H9 (cell line): Measurements from ENCODE around the gene MCRIP2. TPM values are rescaled to one million over a fixed set of nuclear protein-coding genes. Genes with fewer than 3 reads are reported as not detected.

ENCODE experiments used
- DNase-seq: peaks from one replicate; pipeline ENCODE4 v3.0.0-alpha.2; 2017
- H2AFZ ChIP-seq: one replicate; pipeline ENCODE4 v1.6.1; 2013; ENCODE audit warnings: mild to moderate bottlenecking, low read length, control low read depth, moderate library complexity
- H2AK5ac ChIP-seq: 2 replicates; pipeline ENCODE4 v1.6.1; 2013; ENCODE audit warnings: low read length, control low read depth, mixed read lengths; ENCODE audit not compliant: insufficient read length
- H2BK120ac ChIP-seq: one replicate; pipeline ENCODE4 v1.6.1; 2013; ENCODE audit warnings: low read depth, mild to moderate bottlenecking, low read length, control low read depth, inconsistent platforms; ENCODE audit not compliant: poor library complexity, severe bottlenecking
- H2BK12ac ChIP-seq: 2 replicates; pipeline ENCODE4 v1.6.1; 2013; ENCODE audit warnings: low read length, control low read depth, mixed read lengths, low read depth; ENCODE audit not compliant: insufficient read length
- H2BK15ac ChIP-seq: 2 replicates; pipeline ENCODE4 v1.6.1; 2013; ENCODE audit warnings: low read depth, low read length, control low read depth
- H2BK20ac ChIP-seq: one replicate; pipeline ENCODE4 v1.6.1; 2013; ENCODE audit warnings: low read depth, mild to moderate bottlenecking, low read length, control low read depth, inconsistent platforms; ENCODE audit not compliant: poor library complexity, severe bottlenecking
- H2BK5ac ChIP-seq: 2 replicates; pipeline ENCODE4 v1.6.1; 2013; ENCODE audit warnings: low read length, control low read depth, mixed read lengths; ENCODE audit not compliant: insufficient read length
- H3K14ac ChIP-seq: 2 replicates; pipeline ENCODE4 v1.6.1; 2013; ENCODE audit warnings: low read length, control low read depth; ENCODE audit not compliant: insufficient read depth
- H3K18ac ChIP-seq: 2 replicates; pipeline ENCODE4 v1.6.1; 2013; ENCODE audit warnings: low read depth, mild to moderate bottlenecking, mixed read lengths, low read length, control low read depth; ENCODE audit not compliant: insufficient read length
- H3K23ac ChIP-seq: 2 replicates; pipeline ENCODE4 v1.6.1; 2013; ENCODE audit warnings: low read length, control low read depth, mixed read lengths, low read depth; ENCODE audit not compliant: insufficient read length
- H3K23me2 ChIP-seq: 2 replicates; pipeline ENCODE4 v1.6.1; 2013; ENCODE audit warnings: low read depth, mild to moderate bottlenecking, mixed read lengths, low read length, control low read depth; ENCODE audit not compliant: insufficient read length, poor library complexity, severe bottlenecking
- H3K27ac ChIP-seq: 2 replicates; pipeline ENCODE4 v1.5.1; 2013; ENCODE audit warnings: low read length, control low read depth, mixed read lengths, low read depth; ENCODE audit not compliant: insufficient read length
- H3K27me3 ChIP-seq: 2 replicates; pipeline ENCODE4 v1.6.1; 2013; ENCODE audit warnings: low read length, control low read depth, inconsistent platforms; ENCODE audit not compliant: insufficient read depth
- H3K4ac ChIP-seq: 2 replicates; pipeline ENCODE4 v1.6.1; 2013; ENCODE audit warnings: low read depth, mild to moderate bottlenecking, control low read depth, inconsistent platforms, low read length, moderate library complexity
- H3K4me1 ChIP-seq: 2 replicates; pipeline ENCODE4 v1.6.1; 2013; ENCODE audit warnings: low read length, control low read depth, inconsistent platforms; ENCODE audit not compliant: insufficient read depth
- H3K4me2 ChIP-seq: 2 replicates; pipeline ENCODE4 v1.6.1; 2013; ENCODE audit warnings: low read length, control low read depth, mixed read lengths; ENCODE audit not compliant: insufficient read length, insufficient read depth
- H3K56ac ChIP-seq: 2 replicates; pipeline ENCODE4 v1.6.1; 2013; ENCODE audit warnings: low read depth, mild to moderate bottlenecking, mixed read lengths, low read length, control low read depth; ENCODE audit not compliant: insufficient read length
- H3K79me1 ChIP-seq: 2 replicates; pipeline ENCODE4 v1.6.1; 2013; ENCODE audit warnings: low read depth, mild to moderate bottlenecking, moderate library complexity, low read length, control low read depth, inconsistent platforms; ENCODE audit not compliant: insufficient read depth, poor library complexity, severe bottlenecking
- H3K79me2 ChIP-seq: 2 replicates; pipeline ENCODE4 v1.6.1; 2013; ENCODE audit warnings: low read length, control low read depth, inconsistent platforms; ENCODE audit not compliant: insufficient read depth
- H3K9ac ChIP-seq: 2 replicates; pipeline ENCODE4 v1.6.1; 2013; ENCODE audit warnings: low read length, control low read depth, mixed read lengths; ENCODE audit not compliant: insufficient read length; ENCODE audit errors: extremely low read depth
- H3K9me3 ChIP-seq: one replicate; pipeline ENCODE4 v1.6.1; 2013; ENCODE audit warnings: low read depth, low read length, inconsistent platforms; ENCODE audit not compliant: control insufficient read depth
- H3T11ph ChIP-seq: one replicate; pipeline ENCODE4 v1.6.1; 2013; ENCODE audit warnings: mild to moderate bottlenecking, low read length, control low read depth, inconsistent platforms
- H4K20me1 ChIP-seq: one replicate; pipeline ENCODE4 v1.6.1; 2013; ENCODE audit not compliant: control insufficient read depth, insufficient read length, insufficient read depth
- H4K5ac ChIP-seq: 2 replicates; pipeline ENCODE4 v1.6.1; 2013; ENCODE audit warnings: low read depth, mild to moderate bottlenecking, mixed read lengths, low read length, control low read depth; ENCODE audit not compliant: insufficient read length
- H4K8ac ChIP-seq: replicated peaks from 2 replicates; pipeline ENCODE4 v1.6.1; 2013; ENCODE audit warnings: low read length, control low read depth, mixed read lengths, low read depth; ENCODE audit not compliant: insufficient read length
- H4K91ac ChIP-seq: 2 replicates; pipeline ENCODE4 v1.6.1; 2013; ENCODE audit warnings: low read depth, mild to moderate bottlenecking, moderate library complexity, mixed read lengths, low read length, control low read depth; ENCODE audit not compliant: insufficient read length
- H3K27ac Mint-ChIP-seq, 3 experiments: 2 replicates in 2 of 3; 3 replicates in 1 of 3; pipeline ENCODE4 v1.8.0; 2020 to 2021; ENCODE audit warnings: mixed read lengths in 3 of 3, mild to moderate bottlenecking in 1 of 3, moderate library complexity in 1 of 3
- H3K27me3 Mint-ChIP-seq: 2 replicates; pipeline ENCODE4 v1.8.0; 2021; ENCODE audit warnings: low read depth, mild to moderate bottlenecking, moderate library complexity, mixed read lengths
- H3K36me3 Mint-ChIP-seq, 3 experiments: 2 replicates in 2 of 3; 3 replicates in 1 of 3; pipeline ENCODE4 v1.8.0; 2020 to 2021; ENCODE audit warnings: low read depth in 3 of 3, mixed read lengths in 3 of 3; ENCODE audit not compliant: insufficient read depth in 1 of 3
- H3K4me1 Mint-ChIP-seq, 2 experiments: 2 replicates each; pipeline ENCODE4 v1.8.0; 2020; ENCODE audit warnings: mixed read lengths in 2 of 2
- H3K4me3 Mint-ChIP-seq, 2 experiments: 2 replicates in 1 of 2; 3 replicates in 1 of 2; pipeline ENCODE4 v1.8.0; 2020 to 2021; ENCODE audit warnings: mild to moderate bottlenecking in 2 of 2, mixed read lengths in 2 of 2, moderate library complexity in 1 of 2
- H3K9me3 Mint-ChIP-seq, 2 experiments: 2 replicates in 1 of 2; 3 replicates in 1 of 2; pipeline ENCODE4 v1.8.0; 2020; ENCODE audit warnings: mild to moderate bottlenecking in 2 of 2, mixed read lengths in 2 of 2, moderate library complexity in 1 of 2
- WGBS: extraction: QIAGEN DNeasy Blood & Tissue Kit; methylation state at CpG from one replicate; pipeline ENCODE4 v1.1.7; 2013; ENCODE audit warnings: missing lambda C conversion rate, low lambda C conversion rate, mixed read lengths; ENCODE audit not compliant: insufficient read length; ENCODE audit errors: extremely low coverage; 5-methylcytosine and 5-hydroxymethylcytosine counted together
- total RNA-seq: library from RNA; stranded (reverse); gene quantifications from 2 replicates; pipeline ENCODE4 v1.2.1, GENCODE V29; 2021
- TF ChIP-seq, protein P1 (sequence below): fragments of 200-600 bp; sonication (generic); conservative IDR thresholded peaks from 3 replicates; pipeline ENCODE4 v1.8.0; 2021; ENCODE audit warnings: antibody characterized with exemption, mild to moderate bottlenecking

The MCRIP2 gene
- total RNA-seq, 1 experiment from 2014 or later = 52.5 TPM

GRCh38 chr16:592518-593306, 48.9 kb upstream of the MCRIP2 start:
- peaks cover 10 to 17% of the 10 kb centered on the region in 2 experiments for H3K4me1 Mint-ChIP-seq
- Histone ChIP-seq H3K18ac (no peak overlapping the region), H4K91ac (no peak overlapping the region), H3K23me2 (peaks cover 5% of the 10 kb centered on the region), H3K14ac (no peak overlapping the region), H3K9me3 (no peaks in the 10 kb centered on the region), H4K8ac (no peak overlapping the region), H2AK5ac (no peak overlapping the region), H3K4me1 (no peaks in the 10 kb centered on the region), H4K5ac (no peak overlapping the region), H4K20me1 (no peaks in the 10 kb centered on the region), H2BK20ac (no peak overlapping the region), H2BK5ac (no peak overlapping the region), H3K23ac (no peak overlapping the region), H2AFZ (no peak overlapping the region), H3K27ac (no peak overlapping the region), H3K56ac (no peak overlapping the region), H3K27me3 (no peaks in the 10 kb centered on the region; the same call in 1 of the 2 replicates), H2BK15ac (no peak overlapping the region), H3K4me2 (no peak overlapping the region), H3T11ph (no peak overlapping the region), H3K9ac (no peak overlapping the region), H2BK120ac (no peak overlapping the region), H2BK12ac (no peak overlapping the region), H3K79me1 (peaks cover 3% of the 10 kb centered on the region), H3K4ac (no peak overlapping the region), H3K79me2 (no peaks in the 10 kb centered on the region; the same call in 1 of the 2 replicates)
- TF ChIP-seq, protein P1, sequence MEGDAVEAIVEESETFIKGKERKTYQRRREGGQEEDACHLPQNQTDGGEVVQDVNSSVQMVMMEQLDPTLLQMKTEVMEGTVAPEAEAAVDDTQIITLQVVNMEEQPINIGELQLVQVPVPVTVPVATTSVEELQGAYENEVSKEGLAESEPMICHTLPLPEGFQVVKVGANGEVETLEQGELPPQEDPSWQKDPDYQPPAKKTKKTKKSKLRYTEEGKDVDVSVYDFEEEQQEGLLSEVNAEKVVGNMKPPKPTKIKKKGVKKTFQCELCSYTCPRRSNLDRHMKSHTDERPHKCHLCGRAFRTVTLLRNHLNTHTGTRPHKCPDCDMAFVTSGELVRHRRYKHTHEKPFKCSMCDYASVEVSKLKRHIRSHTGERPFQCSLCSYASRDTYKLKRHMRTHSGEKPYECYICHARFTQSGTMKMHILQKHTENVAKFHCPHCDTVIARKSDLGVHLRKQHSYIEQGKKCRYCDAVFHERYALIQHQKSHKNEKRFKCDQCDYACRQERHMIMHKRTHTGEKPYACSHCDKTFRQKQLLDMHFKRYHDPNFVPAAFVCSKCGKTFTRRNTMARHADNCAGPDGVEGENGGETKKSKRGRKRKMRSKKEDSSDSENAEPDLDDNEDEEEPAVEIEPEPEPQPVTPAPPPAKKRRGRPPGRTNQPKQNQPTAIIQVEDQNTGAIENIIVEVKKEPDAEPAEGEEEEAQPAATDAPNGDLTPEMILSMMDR = no peak
- H3K27me3 Mint-ChIP-seq = peaks cover 32% of the 10 kb centered on the region
- 0 out of 5 replicates have a peak, but pooled peaks cover 0 to 3% of the 10 kb centered on the region in 2 experiments for H3K9me3 Mint-ChIP-seq
- DNase-seq = no peak
- no peak overlapping the region for H3K4me3 Mint-ChIP-seq
- WGBS = no CpG with 5 or more reads among the region's 24 CpGs
- H3K27ac Mint-ChIP-seq = no peak overlapping the region
- peaks cover 5 to 15% (median 14%) of the 10 kb centered on the region in 3 experiments; a peak in 6 of 7 replicates for H3K36me3 Mint-ChIP-seq
